Superior temporal gyrus (tissue), 1 donor: ENCODE measurements around the gene NOTUM.
A peak's percentile ranks its signal among the peaks of the same experiment; 100 is the strongest.

Experiments
- DNase-seq: peaks from one replicate; pipeline ENCODE4 v3.0.0-alpha.2; 2016; ENCODE audit errors: extremely low spot score

NOTUM gene

GRCh38 chr17:81935709-81936084 lies 25.3 kb downstream of the NOTUM start:
- DNase-seq: no peak

- DNase-seq: no peak
These were observed 25.9 kb downstream of the NOTUM start for GRCh38 chr17:81934850-81935708.

GRCh38 chr17:81934098-81934757 lies 26.8 kb downstream of the NOTUM start:
- DNase-seq: no peak

- no peak for DNase-seq
These were observed 27.7 kb downstream of the NOTUM start for GRCh38 chr17:81933178-81933699.

GRCh38 chr17:81932333-81932983 lies 28.5 kb downstream of the NOTUM start:
- no peak for DNase-seq

- DNase-seq: no peak
These were observed 29.2 kb downstream of the NOTUM start for GRCh38 chr17:81931557-81932332.

- DNase-seq: no peak
These were observed 29.8 kb downstream of the NOTUM start for GRCh38 chr17:81931189-81931556.

- no peak for DNase-seq
These were observed 30.6 kb downstream of the NOTUM start for GRCh38 chr17:81930142-81931125.

GRCh38 chr17:81929253-81930141 lies 31.5 kb downstream of the NOTUM start:
- no peak for DNase-seq

- DNase-seq: no peak
These were observed 32.3 kb downstream of the NOTUM start for GRCh38 chr17:81928544-81929252.

- peak; percentile 96 for DNase-seq
These were observed 33.1 kb downstream of the NOTUM start, which contains the start of gene MAFG for GRCh38 chr17:81927653-81928543. Gene MAFG, minus strand, starts transcription at chr17:81927735. Its CDS starts 4,550 bp downstream, at chr17:81923185.

GRCh38 chr17:81927152-81927652 lies 33.8 kb downstream of the NOTUM start:
- DNase-seq: no peak

GRCh38 chr17:81926451-81927151 lies 34.4 kb downstream of the NOTUM start:
- DNase-seq: no peak

GRCh38 chr17:81925860-81926450 lies 35.0 kb downstream of the NOTUM start:
- no peak for DNase-seq

GRCh38 chr17:81924557-81925532 lies 36.1 kb downstream of the NOTUM start:
- no peak for DNase-seq
